CD4-positive, alpha-beta T cell (primary cell): ENCODE measurements around the gene FMNL2. TPM values are rescaled to one million over a fixed set of nuclear protein-coding genes. Genes with fewer than 3 reads are reported as not detected.

Experiments
- ATAC-seq: fragments of 200-7000 bp; cut with Tn5 transposase; one replicate; pipeline ENCODE4 v1.10.0; 2022; ENCODE audit warnings: mild to moderate bottlenecking; ENCODE audit not compliant: poor library complexity
- CTCF ChIA-PET: fragments of 350-600 bp; sonication (Branson Sonifier 250); formaldehyde crosslinking; loops from one replicate; lab custom pipeline; 2021; ENCODE audit warnings: antibody characterized with exemption, inconsistent platforms; lab: Charles Lee
- POLR2A ChIA-PET: fragments of 350-600 bp; sonication (Branson Sonifier 250); formaldehyde crosslinking; loops from one replicate; lab custom pipeline; 2021; ENCODE audit warnings: antibody characterized with exemption, inconsistent platforms; lab: Charles Lee
- DNase-seq, 14 experiments: peaks; one replicate each; pipeline ENCODE4 v3.0.0-alpha.2; 2013 to 2020; ENCODE audit warnings: mixed read lengths in 2 of 14
- H3K27ac ChIP-seq, 2 donors: one replicate each; pipeline versions ENCODE4 v1.5.1 to v1.7.0; 2013; ENCODE audit warnings: low read length in 2 of 2, low read depth in 1 of 2, mild to moderate bottlenecking in 1 of 2
- H3K27me3 ChIP-seq, 2 experiments: 1 replicate in 1 of 2; 2 replicates in 1 of 2; pipeline versions ENCODE4 v1.6.1 to v1.7.0; 2013; ENCODE audit warnings: low read length in 2 of 2, control low read depth in 1 of 2, mild to moderate bottlenecking in 1 of 2, moderate library complexity in 1 of 2; ENCODE audit not compliant: insufficient read depth in 2 of 2, control insufficient read depth in 1 of 2
- H3K36me3 ChIP-seq: one replicate; pipeline ENCODE4 v1.6.1; 2013; ENCODE audit warnings: low read length, control low read depth; ENCODE audit not compliant: insufficient read depth
- H3K4me1 ChIP-seq: one replicate; pipeline ENCODE4 v1.6.1; 2013; ENCODE audit warnings: low read length, control low read depth; ENCODE audit not compliant: insufficient read depth
- H3K4me3 ChIP-seq: one replicate; pipeline ENCODE4 v1.5.1; 2013; ENCODE audit warnings: mild to moderate bottlenecking, low read length, moderate library complexity
- H3K9me3 ChIP-seq, 2 experiments: 1 replicate in 1 of 2; 2 replicates in 1 of 2; pipeline versions ENCODE4 v1.6.1 to v1.7.0; 2013; ENCODE audit warnings: low read length in 2 of 2, mild to moderate bottlenecking in 2 of 2, control low read depth in 1 of 2, moderate library complexity in 1 of 2; ENCODE audit not compliant: control insufficient read depth in 1 of 2, insufficient read depth in 1 of 2
- H3K27ac Mint-ChIP-seq: one replicate; pipeline ENCODE4 v1.8.0; 2020; ENCODE audit warnings: mixed read lengths
- H3K27me3 Mint-ChIP-seq: one replicate; pipeline ENCODE4 v1.8.0; 2021; ENCODE audit warnings: mixed read lengths
- H3K36me3 Mint-ChIP-seq: one replicate; pipeline ENCODE4 v1.8.0; 2021; ENCODE audit warnings: low read depth, mixed read lengths
- H3K4me1 Mint-ChIP-seq: one replicate; pipeline ENCODE4 v1.8.0; 2021; ENCODE audit warnings: low read depth, mixed read lengths
- H3K4me3 Mint-ChIP-seq: one replicate; pipeline ENCODE4 v1.8.0; 2020; ENCODE audit warnings: mild to moderate bottlenecking, mixed read lengths
- H3K9me3 Mint-ChIP-seq: one replicate; pipeline ENCODE4 v1.8.0; 2020; ENCODE audit warnings: mixed read lengths
- intact Hi-C, 2 experiments: fragments of 100-400 bp; cut with DNase I in 1 of 2; cut with micrococcal nuclease in 1 of 2; formaldehyde crosslinking; loops; one replicate each; pipeline versions ENCODE4 v1.15.1 to v1.9.0; 2023 to 2025; cut with DNase I, micrococcal nuclease
- total RNA-seq, 174 experiments: library from RNA in 2 of 174; stranded (reverse) in 2 of 174; gene quantifications; one replicate each; pipeline ENCODE4 v1.2.3 and lab custom pipeline; 2021 to 2026
- TF ChIP-seq, protein P1 (sequence below): fragments of 200-600 bp; IDR thresholded peaks from one replicate; pipeline ENCODE4 v1.8.0; 2022; ENCODE audit warnings: antibody characterized with exemption, mild to moderate bottlenecking

Gene FMNL2
- total RNA-seq, 2 experiments from 2014 or later: 0.30 to 0.31 TPM

DNA sequence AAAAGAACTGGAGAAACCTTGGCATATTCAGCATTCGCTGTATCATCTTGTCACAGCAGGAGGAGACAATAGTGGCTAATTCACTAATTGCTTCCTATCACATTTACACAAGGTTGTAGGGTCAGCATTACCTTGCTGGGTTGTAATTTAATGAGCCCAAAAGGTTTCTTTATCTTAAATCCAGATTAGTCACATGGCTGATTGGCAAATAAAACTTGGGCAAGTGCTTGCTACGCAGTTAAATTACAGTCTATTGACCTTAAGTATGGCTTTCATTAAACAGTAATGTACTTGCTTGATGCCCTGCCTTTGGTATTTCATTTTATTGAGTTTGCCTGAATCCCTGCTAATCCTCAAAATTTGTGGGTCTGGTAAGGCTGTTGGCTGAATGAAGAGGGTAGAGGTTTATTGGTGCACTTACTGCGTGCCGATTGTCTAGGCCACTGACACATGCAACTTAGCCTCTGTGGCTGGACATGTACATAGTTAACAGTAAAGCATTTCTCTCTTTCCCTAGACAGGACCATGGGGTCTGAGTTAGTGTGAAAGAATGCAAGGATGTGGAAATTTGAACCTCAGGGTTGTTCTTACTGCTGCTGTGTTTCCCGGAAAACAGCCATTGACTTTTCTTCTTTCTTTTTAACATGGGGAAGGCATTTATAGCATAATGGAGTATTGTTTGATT lies 34.3 kb downstream of the FMNL2 start:
- H3K27ac ChIP-seq: no peak overlapping the region
- Mint-ChIP-seq H3K27me3 (peaks cover 19% of the 10 kb centered on the region), H3K4me1 (no peaks in the 10 kb centered on the region), H3K27ac (no peak overlapping the region), H3K4me3 (no peak overlapping the region), H3K36me3 (no peaks in the 10 kb centered on the region), H3K9me3 (no peaks in the 10 kb centered on the region)
- TF ChIP-seq, protein P1, sequence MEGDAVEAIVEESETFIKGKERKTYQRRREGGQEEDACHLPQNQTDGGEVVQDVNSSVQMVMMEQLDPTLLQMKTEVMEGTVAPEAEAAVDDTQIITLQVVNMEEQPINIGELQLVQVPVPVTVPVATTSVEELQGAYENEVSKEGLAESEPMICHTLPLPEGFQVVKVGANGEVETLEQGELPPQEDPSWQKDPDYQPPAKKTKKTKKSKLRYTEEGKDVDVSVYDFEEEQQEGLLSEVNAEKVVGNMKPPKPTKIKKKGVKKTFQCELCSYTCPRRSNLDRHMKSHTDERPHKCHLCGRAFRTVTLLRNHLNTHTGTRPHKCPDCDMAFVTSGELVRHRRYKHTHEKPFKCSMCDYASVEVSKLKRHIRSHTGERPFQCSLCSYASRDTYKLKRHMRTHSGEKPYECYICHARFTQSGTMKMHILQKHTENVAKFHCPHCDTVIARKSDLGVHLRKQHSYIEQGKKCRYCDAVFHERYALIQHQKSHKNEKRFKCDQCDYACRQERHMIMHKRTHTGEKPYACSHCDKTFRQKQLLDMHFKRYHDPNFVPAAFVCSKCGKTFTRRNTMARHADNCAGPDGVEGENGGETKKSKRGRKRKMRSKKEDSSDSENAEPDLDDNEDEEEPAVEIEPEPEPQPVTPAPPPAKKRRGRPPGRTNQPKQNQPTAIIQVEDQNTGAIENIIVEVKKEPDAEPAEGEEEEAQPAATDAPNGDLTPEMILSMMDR: no peak
- POLR2A ChIA-PET: no interaction called here
- no peaks in the 10 kb centered on the region for H3K9me3 ChIP-seq
- DNase-seq (no peak), ATAC-seq (no peak)
- no peaks in the 10 kb centered on the region for H3K36me3 ChIP-seq
- CTCF ChIA-PET: no interaction called here
- no peaks in the 10 kb centered on the region for H3K27me3 ChIP-seq
- intact Hi-C loops: no loop called here
- no peaks in the 10 kb centered on the region for H3K4me1 ChIP-seq
- H3K4me3 ChIP-seq: no peak overlapping the region

DNA sequence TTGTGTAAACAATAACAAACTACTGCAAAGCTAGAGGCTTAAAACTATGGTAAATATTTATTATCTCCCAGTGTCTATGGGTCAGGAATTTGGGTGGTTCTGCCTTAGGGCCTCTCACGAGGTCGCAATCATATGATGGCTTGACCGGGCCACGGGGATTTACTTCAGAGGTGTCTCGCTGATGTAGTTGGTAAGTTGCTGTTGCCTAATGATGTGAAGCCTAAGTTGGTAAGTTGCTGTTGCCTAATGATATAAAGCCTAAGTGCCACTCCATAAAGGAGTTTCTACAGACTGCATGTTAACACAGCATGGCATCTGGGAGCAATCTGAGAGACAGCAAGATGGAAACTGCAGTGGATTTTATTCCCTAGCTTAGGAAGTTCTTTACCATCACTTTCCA lies 35.8 kb downstream of the FMNL2 start:
- H3K27ac ChIP-seq: no peak overlapping the region
- H3K4me3 ChIP-seq: no peak overlapping the region
- ChIA-PET CTCF (no interaction called here), POLR2A (no interaction called here)
- no peaks in the 10 kb centered on the region for H3K36me3 Mint-ChIP-seq
- H3K9me3 Mint-ChIP-seq: no peaks in the 10 kb centered on the region
- no peaks in the 10 kb centered on the region for H3K4me1 Mint-ChIP-seq
- H3K27me3 ChIP-seq: no peaks in the 10 kb centered on the region
- no peaks in the 10 kb centered on the region for H3K4me1 ChIP-seq
- no peaks in the 10 kb centered on the region for H3K9me3 ChIP-seq
- no peak overlapping the region for H3K4me3 Mint-ChIP-seq
- TF ChIP-seq, protein P1: no peak
- DNase-seq (no peak), ATAC-seq (no peak)
- peaks cover 13% of the 10 kb centered on the region for H3K27me3 Mint-ChIP-seq
- intact Hi-C loops: no loop called here
- no peaks in the 10 kb centered on the region for H3K36me3 ChIP-seq
- H3K27ac Mint-ChIP-seq: no peak overlapping the region

DNA sequence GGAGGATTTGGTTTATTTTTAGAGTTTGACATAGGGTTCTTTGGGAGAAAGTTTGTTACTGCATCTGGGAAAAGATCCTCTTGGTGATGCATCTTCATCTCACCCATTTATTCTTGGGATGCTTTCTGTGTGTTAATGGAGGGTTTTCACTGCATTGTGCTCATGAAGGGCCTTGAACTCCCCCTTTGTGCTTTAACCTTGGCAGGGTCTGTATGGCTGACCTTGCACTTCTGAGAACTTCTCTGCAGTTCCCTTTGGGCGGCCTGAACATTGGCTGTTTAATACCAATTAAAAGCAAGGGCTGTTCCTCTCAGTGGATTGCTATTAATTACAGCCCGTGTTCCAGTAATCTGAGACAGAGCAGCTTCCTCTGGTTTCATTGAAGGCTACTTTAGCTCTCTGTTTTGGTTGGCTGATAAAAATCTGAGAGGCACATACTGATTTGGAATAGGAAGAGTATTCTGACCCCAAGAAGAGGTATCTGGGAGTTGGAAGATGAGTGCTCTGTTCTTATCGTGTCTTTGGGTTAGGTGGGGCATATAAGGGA lies 37.5 kb downstream of the FMNL2 start:
- intact Hi-C loops: no loop called here
- Mint-ChIP-seq H3K36me3 (no peaks in the 10 kb centered on the region), H3K27me3 (peaks cover 12% of the 10 kb centered on the region), H3K4me3 (no peak overlapping the region), H3K9me3 (no peaks in the 10 kb centered on the region), H3K27ac (no peak overlapping the region), H3K4me1 (no peaks in the 10 kb centered on the region)
- Histone ChIP-seq H3K36me3 (no peaks in the 10 kb centered on the region), H3K4me3 (no peak overlapping the region), H3K4me1 (no peaks in the 10 kb centered on the region), H3K27ac (no peak overlapping the region), H3K27me3 (no peaks in the 10 kb centered on the region), H3K9me3 (no peaks in the 10 kb centered on the region)
- POLR2A ChIA-PET: no interaction called here
- TF ChIP-seq, protein P1: no peak
- DNase-seq (no peak), ATAC-seq (no peak)
- CTCF ChIA-PET: no interaction called here
